B cell (primary cell): ENCODE results near the gene MARS1. TPM values are rescaled to one million over a fixed set of nuclear protein-coding genes. Genes with fewer than 3 reads are reported as not detected.

ENCODE experiments used
- ATAC-seq: fragments of 200-7000 bp; cut with Tn5 transposase; one replicate; pipeline ENCODE4 v1.10.0; 2021; ENCODE audit warnings: low read depth, mild to moderate bottlenecking, moderate number of reproducible peaks, moderate library complexity
- CTCF ChIA-PET: fragments of 350-600 bp; sonication (Branson Sonifier 250); formaldehyde crosslinking; loops from one replicate; lab custom pipeline; 2021; ENCODE audit warnings: antibody characterized with exemption, inconsistent platforms; lab: Charles Lee
- POLR2A ChIA-PET: fragments of 350-600 bp; sonication (Branson Sonifier 250); formaldehyde crosslinking; loops from one replicate; lab custom pipeline; 2021; ENCODE audit warnings: antibody characterized with exemption; lab: Charles Lee
- DNase-seq: peaks from one replicate; pipeline ENCODE4 v3.0.0; 2013
- H2AFZ ChIP-seq: 2 replicates; pipeline ENCODE4 v1.6.1; 2012; ENCODE audit warnings: mild to moderate bottlenecking, low read depth, low read length; ENCODE audit not compliant: insufficient read depth, poor library complexity, severe bottlenecking
- H3K27ac ChIP-seq, 2 donors: 1 replicate in 1 of 2; 2 replicates in 1 of 2; pipeline ENCODE4 v1.5.1; 2012 to 2013; ENCODE audit warnings: low read length in 2 of 2, mild to moderate bottlenecking in 2 of 2, moderate library complexity in 1 of 2
- H3K27me3 ChIP-seq, 4 experiments: fragments of 200-600 bp in 1 of 4; sonication (generic) in 1 of 4; replicated peaks in 1 of 4; 1 replicate in 2 of 4; 2 replicates in 2 of 4; pipeline versions ENCODE4 v1.6.1 to v1.7.0; 2013 to 2016; ENCODE audit warnings: low read length in 3 of 4, mild to moderate bottlenecking in 2 of 4, mixed read lengths in 1 of 4, moderate library complexity in 1 of 4; ENCODE audit not compliant: insufficient read depth in 4 of 4, control insufficient read depth in 3 of 4; ENCODE audit errors: control extremely low read depth in 1 of 4
- H3K36me3 ChIP-seq, 2 experiments: replicated peaks in 1 of 2; 1 replicate in 1 of 2; 2 replicates in 1 of 2; pipeline versions ENCODE4 v1.6.1 to v1.7.1; 2013; ENCODE audit warnings: low read length in 1 of 2; ENCODE audit not compliant: insufficient read depth in 2 of 2, control insufficient read depth in 1 of 2; ENCODE audit errors: control extremely low read depth in 1 of 2, extremely low read depth in 1 of 2
- H3K4me1 ChIP-seq, 2 donors: fragments of 200-600 bp in 1 of 2; sonication (generic) in 1 of 2; 1 replicate in 1 of 2; 2 replicates in 1 of 2; pipeline versions ENCODE4 v1.5.1 to v1.6.1; 2013 to 2017; ENCODE audit warnings: low read length in 2 of 2; ENCODE audit not compliant: control insufficient read depth in 2 of 2, insufficient read depth in 2 of 2
- H3K4me2 ChIP-seq: replicated peaks from 2 replicates; pipeline ENCODE3; 2012; ENCODE audit warnings: mild to moderate bottlenecking, low read depth, low read length; ENCODE audit not compliant: poor library complexity, severe bottlenecking
- H3K4me3 ChIP-seq, 5 experiments: fragments of 200-600 bp in 1 of 5; sonication (generic) in 1 of 5; 1 replicate in 3 of 5; 2 replicates in 2 of 5; pipeline versions ENCODE4 v1.5.1 to v1.7.0; 2011 to 2016; ENCODE audit warnings: low read length in 4 of 5, mild to moderate bottlenecking in 4 of 5, low read depth in 2 of 5, control low read depth in 1 of 5, moderate library complexity in 1 of 5; ENCODE audit not compliant: insufficient read depth in 1 of 5; ENCODE audit errors: control extremely low read depth in 1 of 5, extremely low read depth in 1 of 5
- H3K79me2 ChIP-seq: fragments of 200-600 bp; sonication (generic); one replicate; pipeline ENCODE4 v1.6.0; 2016; ENCODE audit warnings: low read length; ENCODE audit not compliant: control insufficient read depth, insufficient read depth
- H3K9ac ChIP-seq: fragments of 200-600 bp; sonication (generic); 2 replicates; pipeline ENCODE4 v1.6.1; 2017; ENCODE audit warnings: mild to moderate bottlenecking, low read length, moderate library complexity
- H3K9me3 ChIP-seq, 3 donors: one replicate each; pipeline versions ENCODE4 v1.6.1 to v1.7.1; 2013; ENCODE audit warnings: low read length in 2 of 3; ENCODE audit not compliant: control insufficient read depth in 2 of 3, insufficient read depth in 1 of 3; ENCODE audit errors: control extremely low read depth in 1 of 3
- H4K20me1 ChIP-seq: 2 replicates; pipeline ENCODE4 v1.6.0; 2012; ENCODE audit warnings: mild to moderate bottlenecking, low read length; ENCODE audit not compliant: insufficient read depth, control insufficient read depth, poor library complexity, severe bottlenecking
- H3K27ac Mint-ChIP-seq: one replicate; pipeline ENCODE4 v1.8.0; 2021; ENCODE audit warnings: mixed read lengths
- H3K27me3 Mint-ChIP-seq: one replicate; pipeline ENCODE4 v1.8.0; 2021; ENCODE audit warnings: mixed read lengths
- H3K4me1 Mint-ChIP-seq: one replicate; pipeline ENCODE4 v1.8.0; 2021; ENCODE audit warnings: mixed read lengths
- H3K4me3 Mint-ChIP-seq: one replicate; pipeline ENCODE4 v1.8.0; 2021; ENCODE audit warnings: mixed read lengths
- H3K9me3 Mint-ChIP-seq: one replicate; pipeline ENCODE4 v1.8.0; 2022; ENCODE audit warnings: mixed read lengths; ENCODE audit not compliant: insufficient read depth
- EZH2 ChIP-seq: IDR thresholded peaks from 2 replicates; pipeline ENCODE4 v1.6.1; 2012; ENCODE audit warnings: borderline replicate concordance, low read depth, mild to moderate bottlenecking, moderate library complexity, low read length; ENCODE audit not compliant: insufficient read depth, poor library complexity, severe bottlenecking
- WGBS: methylation state at CpG from one replicate; pipeline ENCODE4 v1.1.5; 2013; ENCODE audit warnings: missing lambda C conversion rate; ENCODE audit not compliant: insufficient coverage; 5-methylcytosine and 5-hydroxymethylcytosine counted together
- intact Hi-C: fragments of 100-400 bp; cut with micrococcal nuclease; formaldehyde crosslinking; loops from one replicate; pipeline ENCODE4 v1.10.0; 2022
- polyA plus RNA-seq: library from polyadenylated mRNA; depleted of rRNA; stranded (reverse); fragments of >200 nt; gene quantifications from 2 replicates; pipeline ENCODE4 v1.2.3, GENCODE V29; 2012
- total RNA-seq, 2 donors: library from RNA; stranded (reverse); fragments of 120-200 nt in 1 of 2; gene quantifications; 1 replicate in 1 of 2; 2 replicates in 1 of 2; pipeline versions ENCODE4 v1.2.3 to v1.2.4, GENCODE V29; 2013 to 2022
- TF ChIP-seq, protein P1 (sequence below): fragments of 200-600 bp; IDR thresholded peaks from one replicate; pipeline ENCODE4 v1.8.0; 2022; ENCODE audit warnings: antibody characterized with exemption, mild to moderate bottlenecking

MARS1 gene
- total and polyA plus RNA-seq, 2 donors (not counting 1 experiment from before 2014, with no cell fraction given), result 158 to 193 TPM

DNA sequence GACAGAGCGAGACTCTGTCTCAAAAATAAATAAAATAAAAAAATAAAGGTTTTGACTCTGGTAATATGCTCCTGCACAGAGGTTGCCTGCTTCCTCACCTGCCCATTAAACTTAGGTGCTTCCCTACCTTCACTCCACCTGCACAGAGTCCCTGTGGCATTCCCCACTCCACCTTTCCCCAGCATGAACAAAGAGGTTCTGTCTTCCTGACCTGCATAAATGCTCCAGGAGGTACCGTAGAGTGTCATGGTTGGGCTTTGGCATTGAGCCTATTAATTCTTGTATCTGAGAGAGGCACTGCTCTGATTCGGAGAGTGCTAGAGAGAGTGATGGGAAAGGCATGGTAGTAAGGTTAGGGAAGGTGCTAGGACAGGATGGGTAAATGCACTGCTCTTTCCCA lies 14.5 kb upstream of the MARS1 start:
- Mint-ChIP-seq H3K4me3 (no peak overlapping the region), H3K4me1 (peaks cover 54% of the 10 kb centered on the region), H3K27ac (peak overlapping the region; percentile 62), H3K9me3 (no peaks in the 10 kb centered on the region), H3K27me3 (no peaks in the 10 kb centered on the region)
- ChIA-PET CTCF (interaction anchor here (1.1 to 10.4 kb wide), 3 partner anchors 12 to 17 kb away, joined by 4 to 166 read pairs (median 10); partner anchors contain the start of genes GLI1 and MARS1), POLR2A (no interaction called here)
- no peak overlapping the region for H3K4me3 ChIP-seq
- intact Hi-C loops, result no loop called here
- H3K4me1 ChIP-seq, result peaks cover 33 to 55% of the 10 kb centered on the region in 2 donors
- TF ChIP-seq EZH2, result no peak
- TF ChIP-seq, protein P1, sequence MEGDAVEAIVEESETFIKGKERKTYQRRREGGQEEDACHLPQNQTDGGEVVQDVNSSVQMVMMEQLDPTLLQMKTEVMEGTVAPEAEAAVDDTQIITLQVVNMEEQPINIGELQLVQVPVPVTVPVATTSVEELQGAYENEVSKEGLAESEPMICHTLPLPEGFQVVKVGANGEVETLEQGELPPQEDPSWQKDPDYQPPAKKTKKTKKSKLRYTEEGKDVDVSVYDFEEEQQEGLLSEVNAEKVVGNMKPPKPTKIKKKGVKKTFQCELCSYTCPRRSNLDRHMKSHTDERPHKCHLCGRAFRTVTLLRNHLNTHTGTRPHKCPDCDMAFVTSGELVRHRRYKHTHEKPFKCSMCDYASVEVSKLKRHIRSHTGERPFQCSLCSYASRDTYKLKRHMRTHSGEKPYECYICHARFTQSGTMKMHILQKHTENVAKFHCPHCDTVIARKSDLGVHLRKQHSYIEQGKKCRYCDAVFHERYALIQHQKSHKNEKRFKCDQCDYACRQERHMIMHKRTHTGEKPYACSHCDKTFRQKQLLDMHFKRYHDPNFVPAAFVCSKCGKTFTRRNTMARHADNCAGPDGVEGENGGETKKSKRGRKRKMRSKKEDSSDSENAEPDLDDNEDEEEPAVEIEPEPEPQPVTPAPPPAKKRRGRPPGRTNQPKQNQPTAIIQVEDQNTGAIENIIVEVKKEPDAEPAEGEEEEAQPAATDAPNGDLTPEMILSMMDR, result no peak
- WGBS, result no CpG with 5 or more reads among the region's 3 CpGs
- no peaks in the 10 kb centered on the region for H3K9me3 ChIP-seq
- no peak overlapping the region for H3K9ac ChIP-seq
- peaks cover 56% of the 10 kb centered on the region for H3K79me2 ChIP-seq
- H4K20me1 ChIP-seq, result peaks cover 23% of the 10 kb centered on the region
- DNase-seq (no peak), ATAC-seq (no peak)
- peaks cover 2 to 60% of the 10 kb centered on the region in 2 experiments for H3K36me3 ChIP-seq
- H2AFZ ChIP-seq, result no peak overlapping the region
- H3K27ac ChIP-seq, result no peak overlapping the region
- H3K27me3 ChIP-seq, result no peaks in the 10 kb centered on the region
- no peak overlapping the region for H3K4me2 ChIP-seq

- Histone ChIP-seq H3K27ac (peak overlapping the region in 1 of 2 donors; percentile 20), H4K20me1 (peaks cover 23% of the 10 kb centered on the region), H3K36me3 (peaks cover 2 to 59% of the 10 kb centered on the region in 2 experiments), H3K4me1 (peaks cover 38 to 60% of the 10 kb centered on the region in 2 donors), H3K9ac (no peak overlapping the region), H2AFZ (no peak overlapping the region), H3K4me2 (no peak overlapping the region), H3K9me3 (no peaks in the 10 kb centered on the region), H3K27me3 (no peaks in the 10 kb centered on the region), H3K79me2 (peaks cover 61% of the 10 kb centered on the region), H3K4me3 (no peak overlapping the region)
- no peak for DNase-seq
- CTCF ChIA-PET, result interaction anchor here (1.1 to 10.4 kb wide), 3 partner anchors 13 to 18 kb away, joined by 4 to 166 read pairs (median 10); partner anchors contain the start of genes GLI1 and MARS1
- POLR2A ChIA-PET, result no interaction called here
- intact Hi-C loops, result no loop called here
- Mint-ChIP-seq H3K9me3 (no peaks in the 10 kb centered on the region), H3K27ac (peak overlapping the region; percentile 70), H3K4me3 (peak overlapping the region; percentile 23), H3K4me1 (peaks cover 59% of the 10 kb centered on the region), H3K27me3 (no peaks in the 10 kb centered on the region)
- no CpG with 5 or more reads among the region's 5 CpGs for WGBS
- no peak for TF ChIP-seq EZH2
- TF ChIP-seq, protein P1, result no peak
- no peak for ATAC-seq
These were observed 14.0 kb upstream of the MARS1 start for GRCh38 chr12:57473886-57474285.
